GM12873 (cell line): ENCODE data around the gene SYT4.

Experiments used
- TF ChIP-seq, protein P1 (sequence below): IDR thresholded peaks from 2 replicates; pipeline ENCODE4 v1.5.1; 2012; ENCODE audit warnings: low read depth, mild to moderate bottlenecking, moderate library complexity, low read length, control low read depth; ENCODE audit not compliant: insufficient read depth; ENCODE audit errors: missing control alignments

The SYT4 gene

GRCh38 chr18:43220691-43221090 is 56.6 kb downstream of the SYT4 start:
- TF ChIP-seq, protein P1, sequence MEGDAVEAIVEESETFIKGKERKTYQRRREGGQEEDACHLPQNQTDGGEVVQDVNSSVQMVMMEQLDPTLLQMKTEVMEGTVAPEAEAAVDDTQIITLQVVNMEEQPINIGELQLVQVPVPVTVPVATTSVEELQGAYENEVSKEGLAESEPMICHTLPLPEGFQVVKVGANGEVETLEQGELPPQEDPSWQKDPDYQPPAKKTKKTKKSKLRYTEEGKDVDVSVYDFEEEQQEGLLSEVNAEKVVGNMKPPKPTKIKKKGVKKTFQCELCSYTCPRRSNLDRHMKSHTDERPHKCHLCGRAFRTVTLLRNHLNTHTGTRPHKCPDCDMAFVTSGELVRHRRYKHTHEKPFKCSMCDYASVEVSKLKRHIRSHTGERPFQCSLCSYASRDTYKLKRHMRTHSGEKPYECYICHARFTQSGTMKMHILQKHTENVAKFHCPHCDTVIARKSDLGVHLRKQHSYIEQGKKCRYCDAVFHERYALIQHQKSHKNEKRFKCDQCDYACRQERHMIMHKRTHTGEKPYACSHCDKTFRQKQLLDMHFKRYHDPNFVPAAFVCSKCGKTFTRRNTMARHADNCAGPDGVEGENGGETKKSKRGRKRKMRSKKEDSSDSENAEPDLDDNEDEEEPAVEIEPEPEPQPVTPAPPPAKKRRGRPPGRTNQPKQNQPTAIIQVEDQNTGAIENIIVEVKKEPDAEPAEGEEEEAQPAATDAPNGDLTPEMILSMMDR, result no peak
